Measurements from ENCODE around the gene SARDH. TPM values are rescaled to one million over a fixed set of nuclear protein-coding genes. Genes with fewer than 3 reads are reported as not detected.

Gene SARDH
- total RNA-seq, 5 donors from 2014 or later (not counting 1 experiment from before 2014, with no cell fraction given) = 8.8 to 34.4 (median 23.8) TPM

- H3K27me3 Mint-ChIP-seq = peaks cover 10 to 11% of the 10 kb centered on the region in 2 donors
- CTCF ChIA-PET = no interaction called here
- peaks cover 4 to 7% (median 6%) of the 10 kb centered on the region in 3 donors for H3K4me1 Mint-ChIP-seq
- Histone ChIP-seq H3K36me3 (ENCODE audit: control insufficient read depth in 2 of 2, extremely low read depth in 1 of 2, insufficient read depth in 1 of 2, low read length in 1 of 2) (no peaks in the 10 kb centered on the region), H3K9me3 (no peaks in the 10 kb centered on the region), H3K4me3 (ENCODE audit: control insufficient read depth in 1 of 2, extremely low read depth in 1 of 2, low read length in 1 of 2) (no peak overlapping the region), H3K27me3 (replicated peaks in 1 of 2; ENCODE audit: control insufficient read depth in 2 of 2, extremely low read depth in 1 of 2, insufficient read depth in 2 of 2, low read length in 1 of 2) (peaks cover 0 to 43% of the 10 kb centered on the region in 2 experiments), H3K4me1 (ENCODE audit: control insufficient read depth in 1 of 2, extremely low read depth in 1 of 2, insufficient read depth in 2 of 2, low read length in 2 of 2) (peaks cover 0 to 20% of the 10 kb centered on the region in 2 experiments), H3K27ac (ENCODE audit: low read length) (no peak overlapping the region)
- WGBS (ENCODE audit: insufficient coverage) = 72% methylated on average over 19 of the region's 21 CpGs
- POLR2A ChIA-PET = no interaction called here
- no peak overlapping the region for H3K4me3 Mint-ChIP-seq
- ATAC-seq (replicated peaks in 1 of 4) = peak; percentile 68 to 86 (median 76)
- no peaks in the 10 kb centered on the region for H3K36me3 Mint-ChIP-seq
- peak in 19 of 35 experiments; percentile 15 to 66 (median 39) for DNase-seq
- peaks cover 0 to 3% (median 0%) of the 10 kb centered on the region in 3 donors for H3K9me3 Mint-ChIP-seq
- peak overlapping the region; percentile 28 to 64 for H3K27ac Mint-ChIP-seq
Measured at GRCh38 chr9:133715866-133716563, 22.1 kb downstream of the SARDH start.

DNA sequence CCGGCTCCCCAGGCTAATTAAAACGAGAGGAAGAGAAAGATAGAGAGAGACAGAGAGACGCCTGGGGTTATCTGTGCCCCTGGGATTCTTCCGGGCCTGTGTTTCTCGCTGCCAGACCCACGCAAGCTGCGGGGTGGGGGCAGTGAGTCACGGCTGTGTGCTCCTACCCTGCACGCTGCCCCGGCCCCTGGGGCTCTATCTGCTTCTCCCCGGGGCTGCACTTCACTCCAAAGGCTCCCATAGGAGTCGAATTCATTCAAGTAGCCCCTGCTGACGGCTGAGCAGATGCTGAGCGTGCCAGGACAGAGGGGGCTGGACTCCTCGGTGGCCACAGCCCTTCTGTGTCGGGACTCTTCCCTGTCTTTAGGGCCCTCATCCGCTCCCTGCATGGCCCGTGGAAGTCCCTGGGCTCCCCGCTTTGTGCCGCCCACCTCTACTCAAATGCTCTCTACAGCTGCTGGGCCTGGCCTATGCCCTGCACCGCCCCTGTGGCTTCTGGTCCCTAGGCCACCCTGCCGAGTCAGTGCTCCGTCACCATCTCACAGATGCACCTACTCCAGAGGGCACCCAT, 22.8 kb downstream of the SARDH start:
- POLR2A ChIA-PET = no interaction called here

GRCh38 chr9:133714606-133715294, 23.4 kb downstream of the SARDH start:
- Histone ChIP-seq H3K9me3 (no peaks in the 10 kb centered on the region), H3K27ac (ENCODE audit: low read length) (no peak overlapping the region), H3K36me3 (ENCODE audit: control insufficient read depth in 2 of 2, extremely low read depth in 1 of 2, insufficient read depth in 1 of 2, low read length in 1 of 2) (no peaks in the 10 kb centered on the region), H3K4me3 (ENCODE audit: control insufficient read depth in 1 of 2, extremely low read depth in 1 of 2, low read length in 1 of 2) (no peak overlapping the region), H3K27me3 (replicated peaks in 1 of 2; ENCODE audit: control insufficient read depth in 2 of 2, extremely low read depth in 1 of 2, insufficient read depth in 2 of 2, low read length in 1 of 2) (peaks cover 0 to 46% of the 10 kb centered on the region in 2 experiments), H3K4me1 (ENCODE audit: control insufficient read depth in 1 of 2, extremely low read depth in 1 of 2, insufficient read depth in 2 of 2, low read length in 2 of 2) (peaks cover 3 to 33% of the 10 kb centered on the region in 2 experiments)
- no peaks in the 10 kb centered on the region for H3K36me3 Mint-ChIP-seq
- ChIA-PET POLR2A (no interaction called here), CTCF (interaction anchor here in 1 of 2 donors (0.6 kb wide), 1 partner anchor 113 kb away, joined by 5 read pairs; no protein-coding TSS in a partner anchor)
- no peaks in the 10 kb centered on the region for H3K9me3 Mint-ChIP-seq
- WGBS (ENCODE audit: insufficient coverage) = 92% methylated on average over 12 of the region's 15 CpGs
- ATAC-seq (replicated peaks in 1 of 4) = no peak
- peaks cover 4 to 10% of the 10 kb centered on the region in 2 donors for H3K27me3 Mint-ChIP-seq
- DNase-seq = no peak
- H3K4me1 Mint-ChIP-seq = peaks cover 7 to 11% (median 10%) of the 10 kb centered on the region in 3 donors
- H3K27ac Mint-ChIP-seq = peak overlapping the region in 1 of 2 donors; percentile 55
- no peak overlapping the region for H3K4me3 Mint-ChIP-seq

More for the DNA sequence above, 22.8 kb downstream of the SARDH start:
- Histone ChIP-seq H3K36me3 (ENCODE audit: control insufficient read depth in 2 of 2, extremely low read depth in 1 of 2, insufficient read depth in 1 of 2, low read length in 1 of 2) (no peaks in the 10 kb centered on the region), H3K4me3 (ENCODE audit: control insufficient read depth in 1 of 2, extremely low read depth in 1 of 2, low read length in 1 of 2) (no peak overlapping the region), H3K27me3 (replicated peaks in 1 of 2; ENCODE audit: control insufficient read depth in 2 of 2, extremely low read depth in 1 of 2, insufficient read depth in 2 of 2, low read length in 1 of 2) (peaks cover 0 to 43% of the 10 kb centered on the region in 2 experiments), H3K4me1 (ENCODE audit: control insufficient read depth in 1 of 2, extremely low read depth in 1 of 2, insufficient read depth in 2 of 2, low read length in 2 of 2) (peaks cover 0 to 27% of the 10 kb centered on the region in 2 experiments), H3K27ac (ENCODE audit: low read length) (no peak overlapping the region), H3K9me3 (no peaks in the 10 kb centered on the region)
- Mint-ChIP-seq H3K4me3 (no peak overlapping the region), H3K27me3 (peaks cover 5 to 10% of the 10 kb centered on the region in 2 donors), H3K9me3 (peaks cover 0 to 2% (median 0%) of the 10 kb centered on the region in 3 donors), H3K4me1 (peaks cover 7 to 9% (median 7%) of the 10 kb centered on the region in 3 donors), H3K36me3 (no peaks in the 10 kb centered on the region), H3K27ac (peak overlapping the region; percentile 28 to 64)
- ATAC-seq (replicated peaks in 1 of 4) (peak in 3 of 4 experiments; percentile 24 to 61 (median 43)), DNase-seq (no peak)
- WGBS (ENCODE audit: insufficient coverage) = 81% methylated on average over 16 of the region's 23 CpGs
- CTCF ChIA-PET = no interaction called here

GRCh38 chr9:133713960-133714495, 24.1 kb downstream of the SARDH start:
- no peak overlapping the region for H3K27ac ChIP-seq (ENCODE audit: low read length)
- ATAC-seq (replicated peaks in 1 of 4) (no peak), DNase-seq (no peak)
- no peaks in the 10 kb centered on the region for H3K36me3 ChIP-seq (ENCODE audit: control insufficient read depth in 2 of 2, extremely low read depth in 1 of 2, insufficient read depth in 1 of 2, low read length in 1 of 2)
- peaks cover 7 to 40% of the 10 kb centered on the region in 2 experiments for H3K4me1 ChIP-seq (ENCODE audit: control insufficient read depth in 1 of 2, extremely low read depth in 1 of 2, insufficient read depth in 2 of 2, low read length in 2 of 2)
- H3K4me1 Mint-ChIP-seq = peaks cover 15 to 18% (median 17%) of the 10 kb centered on the region in 3 donors
- no peak overlapping the region for H3K4me3 ChIP-seq (ENCODE audit: control insufficient read depth in 1 of 2, extremely low read depth in 1 of 2, low read length in 1 of 2)
- peaks cover 0 to 47% of the 10 kb centered on the region in 2 experiments for H3K27me3 ChIP-seq (replicated peaks in 1 of 2; ENCODE audit: control insufficient read depth in 2 of 2, extremely low read depth in 1 of 2, insufficient read depth in 2 of 2, low read length in 1 of 2)
- peaks cover 4 to 8% of the 10 kb centered on the region in 2 donors for H3K27me3 Mint-ChIP-seq
- H3K9me3 Mint-ChIP-seq = no peaks in the 10 kb centered on the region
- ChIA-PET POLR2A (no interaction called here), CTCF (interaction anchor here in 1 of 2 donors (0.6 kb wide), 1 partner anchor 112 kb away, joined by 5 read pairs; no protein-coding TSS in a partner anchor)
- H3K36me3 Mint-ChIP-seq = no peaks in the 10 kb centered on the region
- no peaks in the 10 kb centered on the region for H3K9me3 ChIP-seq
- WGBS (ENCODE audit: insufficient coverage) = 87% methylated on average over 17 of the region's 18 CpGs
- no peak overlapping the region for H3K4me3 Mint-ChIP-seq
- H3K27ac Mint-ChIP-seq = peak overlapping the region in 1 of 2 donors; percentile 55

DNA sequence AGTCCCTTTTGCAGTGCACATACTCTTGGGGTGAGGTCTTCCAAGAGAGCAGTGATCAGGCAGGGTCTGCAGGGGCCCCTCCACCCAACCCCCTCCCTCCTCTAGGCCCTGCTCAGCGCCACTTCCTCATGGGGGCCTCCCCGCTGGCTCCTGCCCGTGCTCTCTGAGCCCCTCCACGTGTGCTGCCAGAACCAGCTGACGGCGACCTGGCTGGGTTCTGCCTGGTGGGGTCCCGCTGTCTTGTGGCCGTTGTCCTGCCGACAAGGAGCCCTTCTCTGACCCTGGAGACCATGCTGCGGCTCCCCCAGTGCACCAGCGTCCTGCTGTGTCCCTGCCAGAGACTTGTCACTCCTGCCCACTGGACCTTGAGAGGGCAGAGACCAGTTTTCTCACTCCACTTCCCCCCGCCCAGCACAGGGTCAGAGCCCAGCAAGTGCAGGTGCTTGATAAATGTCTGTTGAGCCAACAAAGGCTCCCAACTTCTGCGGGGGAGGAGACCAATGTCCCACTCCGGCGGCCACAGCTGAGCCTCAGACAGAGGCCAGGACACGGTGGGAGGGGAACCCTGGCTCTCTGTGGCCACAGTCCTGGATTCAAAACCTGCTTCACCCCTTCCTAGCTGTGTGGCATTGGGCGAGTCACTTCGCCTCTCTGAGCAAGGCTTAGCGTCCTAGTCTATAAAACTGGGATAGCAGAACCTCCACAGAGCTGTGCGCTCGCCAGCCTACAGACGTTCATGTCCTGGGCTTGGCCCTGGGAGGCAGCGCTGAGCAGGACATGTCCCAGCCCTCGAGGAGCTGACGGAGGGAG, 24.8 kb downstream of the SARDH start:
- Mint-ChIP-seq H3K27me3 (peaks cover 4 to 6% of the 10 kb centered on the region in 2 donors), H3K27ac (no peak overlapping the region), H3K9me3 (no peaks in the 10 kb centered on the region), H3K4me3 (no peak overlapping the region), H3K4me1 (peaks cover 15 to 21% (median 19%) of the 10 kb centered on the region in 3 donors), H3K36me3 (no peaks in the 10 kb centered on the region)
- WGBS (ENCODE audit: insufficient coverage) = 76% methylated on average over 25 of the region's 25 CpGs
- Histone ChIP-seq H3K4me1 (ENCODE audit: control insufficient read depth in 1 of 2, extremely low read depth in 1 of 2, insufficient read depth in 2 of 2, low read length in 2 of 2) (peaks cover 11 to 47% of the 10 kb centered on the region in 2 experiments), H3K36me3 (ENCODE audit: control insufficient read depth in 2 of 2, extremely low read depth in 1 of 2, insufficient read depth in 1 of 2, low read length in 1 of 2) (no peaks in the 10 kb centered on the region), H3K27ac (ENCODE audit: low read length) (no peak overlapping the region), H3K9me3 (no peaks in the 10 kb centered on the region), H3K4me3 (ENCODE audit: control insufficient read depth in 1 of 2, extremely low read depth in 1 of 2, low read length in 1 of 2) (no peak overlapping the region), H3K27me3 (replicated peaks in 1 of 2; ENCODE audit: control insufficient read depth in 2 of 2, extremely low read depth in 1 of 2, insufficient read depth in 2 of 2, low read length in 1 of 2) (peaks cover 0 to 41% of the 10 kb centered on the region in 2 experiments)
- CTCF ChIA-PET = no interaction called here
- POLR2A ChIA-PET = no interaction called here
- DNase-seq (no peak), ATAC-seq (replicated peaks in 1 of 4) (no peak)
